GM12891 (cell line): Measurements from ENCODE around the gene HID1.

Experiments
- PAX5 ChIP-seq: IDR thresholded peaks from 2 replicates; pipeline ENCODE4 v1.6.1; 2011; ENCODE audit warnings: low read length, moderate library complexity, mild to moderate bottlenecking; ENCODE audit not compliant: insufficient read depth, severe bottlenecking
- POLR2AphosphoS5 ChIP-seq: IDR thresholded peaks from 2 replicates; pipeline ENCODE4 v1.6.1; 2011; ENCODE audit warnings: low read depth, low read length, control low read depth

DNA sequence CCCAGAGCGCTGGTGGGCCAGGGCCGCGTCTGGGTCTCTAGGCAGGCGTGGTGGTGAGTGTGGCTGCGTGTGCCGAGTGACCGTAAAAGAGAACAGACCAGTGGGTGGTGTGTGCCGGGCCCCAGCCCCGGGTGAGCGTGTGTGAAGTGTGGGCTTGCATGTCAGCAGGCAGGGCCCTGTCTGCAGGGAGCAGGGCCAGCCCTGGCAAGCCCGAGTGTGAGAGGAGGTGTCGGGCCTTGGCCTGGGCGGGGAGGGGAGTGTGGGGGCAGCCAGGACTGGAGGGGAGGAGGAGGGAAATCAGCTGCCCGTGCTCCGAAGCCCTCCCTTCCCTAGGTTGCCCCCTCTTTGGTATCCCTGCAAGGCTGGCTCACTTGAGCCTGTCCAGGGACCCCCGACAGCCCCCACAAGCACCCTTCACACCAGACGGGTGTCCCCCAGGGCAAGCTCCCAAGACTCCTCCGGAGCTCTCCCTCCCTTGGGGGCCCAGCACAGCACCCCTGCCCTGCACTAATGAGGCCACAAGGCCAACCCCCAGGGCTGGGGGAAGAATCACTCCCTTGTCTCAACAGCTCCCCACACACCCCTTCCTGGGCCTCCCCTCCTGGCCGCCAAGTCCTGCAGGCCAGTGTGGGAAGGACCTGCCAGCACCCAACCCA, 51.4 kb downstream of the HID1 start:
- TF ChIP-seq POLR2AphosphoS5 (no peak), PAX5 (no peak)
